HG02571 (cell line): Measurements from ENCODE around the gene RALGAPA1.
"Not testable (repeated sequence)": the region's sequence is repeated elsewhere in the genome, so short reads cannot be mapped to it uniquely, and the experiment has no call there.

Experiments
- ATAC-seq: cut with Tn5 transposase; IDR thresholded peaks from one replicate; pipeline ENCODE4 v1.9.1; 2021; ENCODE audit warnings: mild to moderate bottlenecking, moderate library complexity; ENCODE audit not compliant: unreplicated experiment

RALGAPA1 gene

GRCh38 chr14:35808638-35809563, at the start of gene RALGAPA1:
Gene RALGAPA1 (minus strand): TSS chr14:35809295. CDS start chr14:35808835, 460 bp downstream.
- ATAC-seq, result peak; percentile 95

DNA sequence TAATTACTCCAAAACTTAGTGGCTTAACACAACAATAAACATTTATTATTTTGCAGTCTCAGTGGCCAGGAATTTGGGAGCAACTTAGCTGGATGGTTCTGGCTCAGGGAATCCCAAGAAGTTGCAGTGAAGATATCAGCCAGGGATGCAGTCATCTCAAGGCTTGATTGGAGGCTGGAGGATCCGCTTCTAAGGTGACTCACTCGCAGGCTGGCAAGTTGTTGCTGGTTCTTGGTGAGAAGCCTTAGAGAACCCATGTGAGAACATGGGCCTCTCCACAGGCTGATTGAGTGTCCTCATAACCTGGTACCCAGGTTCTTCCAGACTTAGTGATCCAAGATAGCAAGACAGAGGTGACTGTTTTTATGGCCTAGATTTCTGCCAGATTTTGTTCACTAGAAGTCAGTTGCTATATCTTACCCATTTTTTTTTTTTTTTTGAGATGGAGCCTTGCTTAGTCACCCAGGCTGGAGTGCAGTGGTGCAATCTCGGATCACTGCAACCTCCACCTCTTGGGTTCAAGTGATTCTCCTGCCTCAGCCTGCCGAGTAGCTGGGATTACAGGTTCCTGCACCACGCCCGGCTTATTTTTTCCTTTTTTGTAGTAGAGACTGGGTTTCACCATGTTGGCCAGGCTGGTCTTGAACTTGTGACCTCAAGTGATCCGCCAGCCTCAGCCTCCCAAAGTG, 49.6 kb upstream of the RALGAPA1 start:
- ATAC-seq, result no peak

DNA sequence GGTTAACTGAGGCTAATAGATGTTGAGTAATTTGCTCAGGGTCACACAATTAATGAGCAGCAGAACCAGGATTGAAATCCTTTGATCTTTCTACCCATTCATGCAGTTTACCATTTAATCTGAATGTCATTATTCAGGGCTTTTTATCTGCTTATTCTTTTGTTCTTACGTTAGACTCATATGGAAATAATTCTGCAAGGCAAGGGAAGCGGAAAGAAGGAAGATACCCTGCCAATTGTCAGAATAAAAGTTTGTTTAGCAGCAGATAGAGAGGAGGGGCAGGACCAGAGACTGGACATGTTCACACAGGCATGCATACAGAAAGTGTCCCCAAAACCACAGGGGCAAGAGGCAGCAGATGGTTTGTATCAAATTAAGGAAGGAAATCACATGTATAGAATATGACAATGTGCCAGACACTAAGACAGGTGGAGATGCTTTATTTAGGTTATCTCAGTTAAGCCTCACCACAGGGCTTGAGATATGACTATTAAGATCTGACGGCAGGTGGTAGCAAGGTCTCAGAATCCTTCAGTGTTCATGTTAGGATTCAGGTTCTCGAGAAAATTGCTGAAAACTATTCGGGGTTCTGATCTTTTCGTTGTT, 46.9 kb upstream of the RALGAPA1 start:
- ATAC-seq, result peak; percentile 90

DNA sequence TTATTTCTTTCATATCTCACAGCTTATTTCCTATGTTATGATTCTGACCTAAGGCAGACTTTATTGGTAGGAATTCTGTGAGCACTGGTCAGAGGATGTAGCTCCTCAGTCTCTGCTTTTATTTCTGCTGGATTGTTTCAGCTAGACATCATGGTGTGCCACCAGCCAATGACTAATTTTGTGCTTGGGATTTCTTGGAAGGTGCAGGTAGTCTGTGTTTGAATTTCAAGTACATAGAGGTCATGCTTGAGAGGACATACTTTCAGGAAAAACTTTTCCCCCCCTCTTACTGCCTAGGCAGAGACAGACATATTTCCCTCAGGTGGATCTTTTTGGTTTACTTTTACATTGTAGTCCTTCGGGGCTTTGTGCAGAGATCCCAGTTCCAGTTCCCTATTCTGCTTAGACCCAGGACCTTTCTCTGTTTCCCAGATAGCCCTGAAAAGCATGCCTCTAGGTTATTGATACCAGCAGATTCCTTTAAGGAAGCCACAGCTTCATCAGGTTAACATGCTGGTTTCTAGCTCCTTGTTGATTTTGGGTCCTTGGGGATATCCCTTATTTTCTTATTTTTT, 45.7 kb upstream of the RALGAPA1 start:
- ATAC-seq, result no peak

DNA sequence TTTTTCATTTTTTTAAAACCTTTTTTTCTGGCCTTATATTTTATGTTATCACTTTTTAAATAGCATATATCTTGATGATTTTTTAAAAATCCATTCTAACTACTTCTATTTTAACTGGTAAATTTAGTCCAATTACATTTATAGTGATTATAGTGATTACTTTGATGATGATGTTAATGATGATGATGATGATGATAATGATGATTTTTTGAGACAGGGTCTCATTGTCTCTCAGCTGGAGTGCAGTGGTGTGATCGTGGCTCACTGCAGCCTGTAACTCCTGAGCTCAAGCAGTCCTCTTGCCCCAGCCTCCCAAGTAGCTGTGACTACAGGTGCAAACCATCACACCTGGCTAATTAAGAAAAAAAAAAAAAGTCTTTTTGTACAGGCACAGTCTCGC, 44.1 kb upstream of the RALGAPA1 start:
- no peak for ATAC-seq

- no peak for ATAC-seq
Measured at GRCh38 chr14:35851823-35852222, 42.7 kb upstream of the RALGAPA1 start.

GRCh38 chr14:35849122-35849521, 40.0 kb upstream of the RALGAPA1 start:
- no peak for ATAC-seq

DNA sequence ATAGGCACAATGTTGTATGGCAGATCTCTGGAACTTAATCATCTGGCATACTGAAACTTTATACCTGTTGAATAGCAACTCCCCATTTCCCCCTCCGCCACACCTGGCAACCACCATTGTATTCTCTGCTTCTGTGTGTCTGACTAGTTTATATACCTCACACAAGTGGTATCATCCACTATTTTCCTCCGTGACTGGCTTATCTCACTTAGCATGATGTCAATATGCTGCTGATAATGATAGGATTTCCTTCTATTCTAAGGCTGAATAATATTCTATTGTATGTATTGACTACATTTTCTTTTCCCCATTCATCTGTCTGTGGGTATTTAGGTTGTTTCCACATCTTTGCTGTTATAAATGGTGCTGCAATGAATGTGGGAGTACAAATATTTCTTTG, 38.5 kb upstream of the RALGAPA1 start:
- ATAC-seq, result no peak

DNA sequence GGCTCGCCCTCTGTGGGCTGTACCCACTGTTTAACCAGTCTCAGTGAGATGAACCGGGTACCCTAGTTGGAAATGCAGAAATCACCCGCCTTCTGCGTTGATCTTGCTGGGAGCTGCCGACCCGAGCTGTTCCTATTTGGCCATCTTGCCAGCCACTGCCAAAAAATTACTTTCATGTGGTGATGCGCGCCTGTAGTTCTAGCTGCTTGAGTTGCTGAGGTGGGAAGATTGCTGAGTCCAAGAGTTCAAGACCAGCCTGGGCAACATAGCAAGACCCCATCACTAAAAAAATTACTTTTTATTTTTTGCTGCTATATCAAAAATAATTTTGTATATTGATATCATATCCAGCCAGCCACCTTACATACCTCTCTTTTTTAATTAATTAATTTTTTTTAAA, 35.4 kb upstream of the RALGAPA1 start:
- ATAC-seq, result no peak

- not testable (repeated sequence) for ATAC-seq
Measured at GRCh38 chr14:35842245-35842644, 33.1 kb upstream of the RALGAPA1 start.

DNA sequence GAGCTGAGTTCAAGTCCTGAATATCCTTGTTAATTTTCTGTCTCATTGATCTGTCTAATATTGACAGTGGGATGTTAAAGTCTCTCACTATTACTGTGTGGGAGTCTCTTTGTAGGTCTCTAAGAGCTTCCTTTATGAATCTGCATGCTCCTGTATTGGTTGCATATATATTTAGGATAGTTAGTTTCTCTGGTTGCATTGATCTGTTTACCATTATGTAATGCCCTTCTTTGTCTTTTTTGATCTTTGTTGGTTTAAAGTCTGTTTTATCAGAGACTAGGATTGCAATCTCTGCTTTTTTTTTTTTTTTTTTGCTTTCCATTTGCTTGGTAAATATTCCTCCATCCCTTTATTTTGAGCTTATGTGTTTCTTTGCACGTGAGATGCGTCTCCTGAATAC, 32.6 kb upstream of the RALGAPA1 start:
- not testable (repeated sequence) for ATAC-seq

GRCh38 chr14:35835208-35835982, 26.3 kb upstream of the RALGAPA1 start:
- ATAC-seq, result no peak

GRCh38 chr14:35829449-35829848, 20.4 kb upstream of the RALGAPA1 start:
- ATAC-seq, result no peak

DNA sequence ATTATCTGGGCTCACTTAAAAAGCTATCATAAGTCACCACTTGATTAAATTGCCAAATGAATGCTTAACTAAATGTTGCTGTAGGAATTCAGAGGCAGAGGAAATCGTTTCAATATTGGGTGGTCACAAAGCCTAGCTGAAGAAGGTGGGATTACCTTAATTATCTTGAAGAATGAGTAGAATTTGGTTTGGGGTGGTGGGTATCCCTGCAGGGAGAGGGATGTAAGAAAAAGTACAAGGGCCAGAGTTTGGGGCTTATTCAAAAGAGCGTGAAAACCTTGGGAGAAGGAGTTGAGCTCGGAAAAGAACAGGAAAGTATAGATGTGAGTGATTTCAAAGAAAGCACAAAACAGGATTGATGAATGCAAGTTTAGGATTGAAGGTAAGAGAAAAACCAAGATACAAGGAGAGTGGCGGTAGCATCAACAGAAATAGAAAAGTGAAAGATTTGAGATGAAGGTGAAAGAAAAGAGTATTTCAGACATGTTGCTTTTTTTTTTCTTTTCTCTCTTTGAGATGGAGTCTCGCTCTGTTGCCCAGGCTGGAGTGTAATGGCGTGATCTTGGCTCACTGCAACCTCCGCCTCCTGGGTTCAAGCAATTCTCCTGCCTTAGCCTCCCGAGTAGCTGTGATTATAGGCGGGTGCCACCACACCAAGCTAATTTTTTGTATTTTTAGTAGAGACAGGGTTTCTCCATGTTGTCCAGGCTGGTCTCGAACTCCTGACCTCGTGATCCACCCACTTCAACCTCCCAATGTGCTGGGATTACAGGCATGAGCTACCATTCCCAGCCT, 18.8 kb upstream of the RALGAPA1 start:
- ATAC-seq, result no peak

DNA sequence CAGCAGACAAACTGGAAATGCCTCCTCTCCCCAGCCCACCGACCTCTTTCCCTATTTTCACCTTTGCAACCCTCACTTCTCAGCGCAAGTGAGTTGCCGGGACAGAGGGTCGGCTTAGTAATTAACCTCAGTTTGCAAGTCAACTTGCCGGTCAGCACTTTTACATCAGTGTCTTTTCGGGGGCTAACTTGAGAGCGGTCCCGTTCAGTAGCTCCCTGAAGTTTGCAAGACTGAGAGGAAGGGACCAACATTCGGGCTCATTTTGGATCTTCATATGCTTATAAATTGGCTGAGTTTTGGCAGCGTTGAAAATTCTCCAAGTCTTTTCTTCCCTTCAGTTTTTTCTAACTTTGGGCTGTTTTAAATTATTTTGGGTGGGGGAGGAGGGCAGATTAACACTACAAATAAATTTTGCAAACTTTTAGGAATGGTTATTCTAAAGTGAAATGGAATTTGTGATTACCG, 17.9 kb upstream of the RALGAPA1 start:
- no peak for ATAC-seq

DNA sequence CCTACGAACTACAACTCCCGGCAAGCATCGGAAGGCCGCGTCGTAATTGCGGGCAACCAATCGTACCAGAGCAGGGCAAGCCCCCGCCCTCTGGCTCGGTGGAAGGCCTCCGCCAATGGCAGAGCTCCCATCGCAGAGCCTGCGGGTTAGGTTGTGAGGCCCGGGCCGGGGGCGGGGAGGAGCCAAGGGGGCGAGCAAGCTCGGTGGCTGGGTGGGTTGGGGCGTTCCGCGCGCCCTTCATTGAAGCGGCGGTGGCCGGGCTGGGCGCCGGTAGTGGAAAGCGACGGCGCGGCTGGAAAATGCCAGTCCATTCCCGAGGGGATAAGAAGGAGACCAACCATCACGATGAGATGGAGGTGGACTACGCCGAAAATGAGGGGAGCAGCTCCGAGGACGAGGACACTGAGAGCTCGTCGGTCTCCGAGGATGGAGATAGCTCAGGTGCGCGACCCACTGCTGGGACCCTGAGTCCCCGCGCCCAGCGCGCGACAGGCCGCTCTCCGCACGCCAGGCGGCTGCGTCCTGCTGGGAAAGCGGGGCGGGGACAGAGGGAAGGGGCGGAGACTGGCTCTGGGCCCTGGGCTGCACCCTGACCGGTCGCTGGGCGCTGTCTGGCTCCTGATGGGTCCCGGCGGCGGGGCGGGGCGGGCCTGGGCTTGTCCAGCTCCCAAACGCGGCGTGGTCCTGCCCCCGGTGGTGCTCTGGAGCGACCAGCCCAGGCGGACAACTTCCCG, 17.3 kb upstream of the RALGAPA1 start, which contains the start of gene BRMS1L:
BRMS1L (plus strand) TSS at position 121 of the 734 bp plus-strand sequence; CDS start at position 300, 179 bp downstream.
- peak; percentile 94 for ATAC-seq

DNA sequence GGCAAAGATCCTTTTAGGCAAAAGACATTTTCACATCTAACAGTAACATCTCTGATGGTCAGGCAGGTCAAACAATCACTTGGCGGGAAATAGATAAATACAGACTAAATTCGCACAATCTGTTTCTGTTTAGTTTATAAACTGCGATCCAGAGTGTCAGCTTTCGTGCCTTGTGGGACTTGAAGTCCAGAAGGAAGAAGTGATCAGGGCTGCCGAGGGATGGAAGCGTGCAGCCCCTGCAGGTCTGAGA, 16.8 kb upstream of the RALGAPA1 start:
- no peak for ATAC-seq

DNA sequence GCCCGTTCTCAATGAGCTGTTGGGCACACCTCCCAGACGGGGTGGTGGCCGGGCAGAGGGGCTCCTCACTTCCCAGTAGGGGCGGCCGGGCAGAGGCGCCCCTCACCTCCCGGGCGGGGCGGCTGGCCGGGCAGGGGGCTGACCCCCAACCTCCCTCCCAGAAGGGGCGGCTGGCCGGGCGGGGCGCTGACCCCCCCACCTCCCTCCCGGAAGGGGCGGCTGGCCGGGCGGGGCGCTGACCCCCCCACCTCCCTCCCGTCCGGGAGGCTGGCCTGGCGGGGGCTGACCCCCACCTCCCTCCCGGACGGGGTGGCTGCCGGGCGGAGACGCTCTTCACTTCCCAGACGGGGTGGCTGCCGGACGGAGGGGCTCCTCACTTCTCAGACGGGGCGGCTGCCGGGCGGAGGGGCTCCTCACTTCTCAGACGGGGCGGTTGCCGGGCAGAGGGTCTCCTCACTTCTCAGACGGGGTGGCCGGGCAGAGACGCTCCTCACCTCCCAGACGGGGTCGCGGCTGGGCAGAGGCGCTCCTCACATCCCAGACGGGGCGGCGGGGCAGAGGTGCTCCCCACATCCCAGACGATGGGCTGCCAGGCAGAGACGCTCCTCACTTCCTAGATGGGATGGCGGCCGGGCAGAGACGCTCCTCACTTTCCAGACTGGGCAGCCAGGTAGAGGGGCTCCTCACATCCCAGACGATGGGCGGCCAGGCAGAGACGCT, 15.5 kb upstream of the RALGAPA1 start:
- not testable (repeated sequence) for ATAC-seq
